Peyer's patch (tissue), 4 donors: ENCODE measurements around the gene KIF1A. TPM values are rescaled to one million over a fixed set of nuclear protein-coding genes. Genes with fewer than 3 reads are reported as not detected.

Experiments
- DNase-seq, 3 donors: peaks; one replicate each; pipeline ENCODE4 v3.0.0-alpha.2; 2017 to 2019
- H3K27ac ChIP-seq, 4 donors: fragments of 200-600 bp; sonication (generic); one replicate each; pipeline ENCODE4 v1.5.1; 2016 to 2019
- H3K27me3 ChIP-seq, 2 donors: fragments of 200-600 bp; sonication (generic); one replicate each; pipeline ENCODE4 v1.5.1; 2019
- H3K36me3 ChIP-seq, 3 donors: fragments of 200-600 bp; sonication (generic); one replicate each; pipeline ENCODE4 v1.5.1; 2016 to 2019
- H3K4me1 ChIP-seq, 4 donors: fragments of 200-600 bp; sonication (generic); one replicate each; pipeline ENCODE4 v1.5.1; 2016 to 2019
- H3K4me3 ChIP-seq, 4 donors: fragments of 200-600 bp; sonication (generic); 1 replicate in 3 of 4; 2 replicates in 1 of 4; pipeline ENCODE4 v1.5.1; 2016 to 2019; ENCODE audit warnings: mild to moderate bottlenecking in 1 of 4
- H3K9me3 ChIP-seq, 4 donors: fragments of 200-600 bp; sonication (generic); one replicate each; pipeline ENCODE4 v1.5.1; 2016 to 2019; ENCODE audit warnings: mild to moderate bottlenecking in 1 of 4
- POLR2A ChIP-seq, 2 donors: fragments of 450-650 bp; IDR thresholded peaks; one replicate each; pipeline ENCODE4 v1.5.1; 2017; ENCODE audit warnings: antibody characterized with exemption in 2 of 2, mild to moderate bottlenecking in 2 of 2, moderate library complexity in 2 of 2
- total RNA-seq, 4 donors: library from RNA; depleted of rRNA; stranded (reverse); fragments of >200 nt; gene quantifications; one replicate each; pipeline ENCODE4 v1.1.0, GENCODE V29; 2016
- TF ChIP-seq, protein P1 (sequence below), 6 experiments: fragments of 450-650 bp in 4 of 6; fragments of 200-600 bp in 2 of 6; sonication (generic) in 1 of 6; IDR thresholded peaks; one replicate each; pipeline ENCODE4 v1.5.1; 2017 to 2019; ENCODE audit warnings: antibody characterized with exemption in 6 of 6, mild to moderate bottlenecking in 3 of 6, moderate library complexity in 1 of 6

KIF1A gene
- total RNA-seq, 4 donors from 2014 or later: 0.83 to 6.0 (median 2.0) TPM

DNA sequence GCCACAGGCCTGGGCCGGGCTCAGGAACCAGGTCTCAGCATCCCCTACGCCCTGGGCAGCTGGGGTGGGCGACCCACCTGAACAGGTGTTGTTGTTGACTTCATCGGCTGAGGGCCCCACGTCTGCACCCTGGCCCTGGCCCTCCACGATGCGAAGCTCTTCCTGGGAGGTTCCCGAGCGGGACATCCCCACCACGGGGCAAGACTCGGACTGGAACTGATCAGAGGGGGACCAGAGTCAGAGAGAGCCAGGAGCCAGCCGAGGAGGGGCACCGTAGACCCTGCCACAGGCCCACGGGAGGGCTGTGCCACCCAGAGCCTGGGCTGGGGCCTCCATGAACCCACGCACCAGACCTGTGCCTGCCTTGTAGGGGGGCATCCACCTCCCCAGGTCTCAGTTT is 74.1 kb downstream of the KIF1A start:
- no peak for TF ChIP-seq POLR2A (IDR thresholded peaks at IDR 0.05)
- TF ChIP-seq, protein P1, sequence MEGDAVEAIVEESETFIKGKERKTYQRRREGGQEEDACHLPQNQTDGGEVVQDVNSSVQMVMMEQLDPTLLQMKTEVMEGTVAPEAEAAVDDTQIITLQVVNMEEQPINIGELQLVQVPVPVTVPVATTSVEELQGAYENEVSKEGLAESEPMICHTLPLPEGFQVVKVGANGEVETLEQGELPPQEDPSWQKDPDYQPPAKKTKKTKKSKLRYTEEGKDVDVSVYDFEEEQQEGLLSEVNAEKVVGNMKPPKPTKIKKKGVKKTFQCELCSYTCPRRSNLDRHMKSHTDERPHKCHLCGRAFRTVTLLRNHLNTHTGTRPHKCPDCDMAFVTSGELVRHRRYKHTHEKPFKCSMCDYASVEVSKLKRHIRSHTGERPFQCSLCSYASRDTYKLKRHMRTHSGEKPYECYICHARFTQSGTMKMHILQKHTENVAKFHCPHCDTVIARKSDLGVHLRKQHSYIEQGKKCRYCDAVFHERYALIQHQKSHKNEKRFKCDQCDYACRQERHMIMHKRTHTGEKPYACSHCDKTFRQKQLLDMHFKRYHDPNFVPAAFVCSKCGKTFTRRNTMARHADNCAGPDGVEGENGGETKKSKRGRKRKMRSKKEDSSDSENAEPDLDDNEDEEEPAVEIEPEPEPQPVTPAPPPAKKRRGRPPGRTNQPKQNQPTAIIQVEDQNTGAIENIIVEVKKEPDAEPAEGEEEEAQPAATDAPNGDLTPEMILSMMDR (IDR thresholded peaks at IDR 0.05): no peak
- Histone ChIP-seq H3K4me3 (no peak overlapping the region), H3K27me3 (no peaks in the 10 kb centered on the region), H3K36me3 (no peaks in the 10 kb centered on the region), H3K4me1 (no peaks in the 10 kb centered on the region), H3K9me3 (no peaks in the 10 kb centered on the region), H3K27ac (no peak overlapping the region)
- no peak for DNase-seq

DNA sequence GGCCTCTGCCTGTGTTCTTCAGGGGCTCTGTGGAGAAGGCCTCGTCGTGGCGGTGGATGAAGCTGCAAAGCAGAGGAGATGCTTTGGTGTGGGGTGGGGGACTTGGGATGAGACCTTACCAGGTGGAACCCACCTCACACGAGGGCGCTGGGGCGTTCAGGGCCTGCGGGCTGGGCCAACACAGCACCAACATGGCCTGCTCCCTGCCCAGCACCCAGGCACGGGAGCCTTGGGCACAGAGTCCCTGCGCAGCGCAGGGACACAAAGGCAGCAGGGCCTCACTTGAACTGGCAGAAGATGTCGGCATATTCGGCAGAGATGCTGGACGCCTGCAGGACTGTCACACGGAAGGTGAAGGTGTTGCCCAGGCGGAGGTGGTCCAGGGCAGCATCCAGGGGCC is 74.6 kb downstream of the KIF1A start:
- Histone ChIP-seq H3K36me3 (no peaks in the 10 kb centered on the region), H3K4me3 (no peak overlapping the region), H3K9me3 (no peaks in the 10 kb centered on the region), H3K27ac (no peak overlapping the region), H3K27me3 (no peaks in the 10 kb centered on the region), H3K4me1 (no peaks in the 10 kb centered on the region)
- TF ChIP-seq, protein P1 (IDR thresholded peaks at IDR 0.05): no peak
- no peak for TF ChIP-seq POLR2A (IDR thresholded peaks at IDR 0.05)
- no peak for DNase-seq

DNA sequence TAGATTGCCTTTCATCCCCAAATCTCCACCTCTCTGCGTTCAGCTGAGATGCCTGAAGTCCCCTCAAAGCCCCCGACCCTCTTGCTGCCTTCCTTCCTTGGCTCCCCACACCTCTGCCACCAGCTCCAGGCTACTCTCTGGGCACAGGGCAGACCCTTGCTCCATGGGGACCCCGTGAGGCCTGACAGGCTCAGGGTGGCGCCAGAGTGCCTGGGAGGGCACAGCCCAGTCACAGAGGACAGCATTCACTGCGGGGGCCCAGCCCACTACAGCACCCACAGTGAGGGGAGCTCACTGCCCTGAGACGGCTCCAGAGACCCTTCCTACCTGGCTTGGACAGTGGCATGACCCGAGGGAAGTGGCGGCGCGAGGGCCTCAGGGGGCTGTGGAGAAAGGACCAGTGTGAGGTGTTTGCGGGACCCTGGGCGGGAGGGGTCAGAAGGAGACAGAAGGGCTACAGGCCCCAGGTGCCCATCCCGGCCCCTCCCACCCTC is 77.4 kb downstream of the KIF1A start:
- DNase-seq: no peak
- Histone ChIP-seq H3K36me3 (no peaks in the 10 kb centered on the region), H3K27ac (no peak overlapping the region), H3K4me3 (no peak overlapping the region), H3K4me1 (no peaks in the 10 kb centered on the region), H3K27me3 (no peaks in the 10 kb centered on the region), H3K9me3 (no peaks in the 10 kb centered on the region)
- no peak for TF ChIP-seq POLR2A (IDR thresholded peaks at IDR 0.05)
- TF ChIP-seq, protein P1 (IDR thresholded peaks at IDR 0.05): no peak

DNA sequence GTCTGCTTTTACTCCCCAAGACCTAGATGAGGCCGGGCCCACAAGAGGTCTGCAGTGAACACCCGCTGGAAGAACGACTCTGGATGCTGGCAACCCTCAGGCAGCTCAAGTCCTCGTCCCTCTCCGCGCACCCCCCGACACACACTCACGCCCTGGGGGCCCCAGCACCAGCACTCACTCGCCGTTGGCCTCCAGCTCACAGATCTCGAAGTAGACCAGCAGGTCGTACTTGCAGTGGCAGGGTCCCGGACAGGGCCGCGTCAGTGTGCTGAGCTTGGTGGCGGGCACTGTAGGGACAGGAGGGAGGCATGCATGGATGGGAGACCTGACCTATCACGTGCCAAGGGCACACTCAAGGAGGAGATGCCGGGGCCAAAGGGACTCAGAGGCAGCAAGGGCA is 78.9 kb downstream of the KIF1A start:
- Histone ChIP-seq H3K36me3 (no peaks in the 10 kb centered on the region), H3K4me1 (no peaks in the 10 kb centered on the region), H3K9me3 (no peaks in the 10 kb centered on the region), H3K27me3 (no peaks in the 10 kb centered on the region), H3K27ac (no peak overlapping the region), H3K4me3 (no peak overlapping the region)
- TF ChIP-seq, protein P1 (IDR thresholded peaks at IDR 0.05): no peak
- no peak for TF ChIP-seq POLR2A (IDR thresholded peaks at IDR 0.05)
- DNase-seq: no peak

DNA sequence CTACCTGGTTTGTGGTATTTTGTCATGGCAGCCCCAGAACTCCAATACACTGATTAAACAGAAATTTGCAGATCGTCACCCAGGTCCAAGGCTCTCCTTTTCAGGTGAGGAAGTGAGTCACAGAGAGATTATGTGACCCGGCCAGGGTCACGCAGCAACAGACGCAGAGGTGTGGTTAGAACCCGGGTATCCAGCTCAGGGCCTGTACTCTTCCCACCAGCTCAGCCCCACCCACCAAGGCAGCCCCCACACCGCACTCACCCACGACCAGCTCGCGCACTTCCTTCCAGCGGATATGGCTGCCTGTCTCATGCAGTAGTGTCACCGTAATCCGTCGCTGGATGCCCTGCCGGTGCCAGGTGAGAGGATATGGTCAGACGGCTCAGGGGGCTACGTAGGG is 80.2 kb downstream of the KIF1A start:
- DNase-seq: no peak
- no peaks in the 10 kb centered on the region for H3K27me3 ChIP-seq
- TF ChIP-seq POLR2A (IDR thresholded peaks at IDR 0.05): no peak
- TF ChIP-seq, protein P1 (IDR thresholded peaks at IDR 0.05): no peak

DNA sequence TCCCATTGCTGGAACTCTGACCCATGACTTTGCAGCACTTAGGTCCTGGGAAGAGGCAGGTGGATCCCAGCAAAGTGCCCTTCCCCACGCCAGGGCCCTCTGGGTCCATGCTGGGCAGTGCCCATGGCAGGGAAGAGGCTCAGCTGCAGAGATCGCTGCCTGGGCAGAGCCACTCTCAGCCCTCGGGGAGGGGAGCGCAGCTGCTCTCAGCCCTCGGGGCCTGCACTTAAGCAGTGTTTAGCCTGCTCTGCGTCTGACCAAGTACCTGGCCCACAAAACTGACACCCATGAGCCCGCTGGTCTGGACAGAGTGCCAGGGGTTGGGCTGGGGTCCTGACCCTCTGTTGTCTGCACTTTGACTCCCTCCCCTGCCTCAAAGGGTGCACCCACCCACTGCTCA is 82.1 kb downstream of the KIF1A start:
- Histone ChIP-seq H3K9me3 (no peaks in the 10 kb centered on the region), H3K36me3 (no peaks in the 10 kb centered on the region), H3K27ac (no peak overlapping the region), H3K4me3 (no peak overlapping the region), H3K27me3 (no peaks in the 10 kb centered on the region), H3K4me1 (no peaks in the 10 kb centered on the region)
- no peak for DNase-seq
- TF ChIP-seq POLR2A (IDR thresholded peaks at IDR 0.05): no peak
- TF ChIP-seq, protein P1 (IDR thresholded peaks at IDR 0.05): no peak

More for the DNA sequence above, 80.2 kb downstream of the KIF1A start:
- Histone ChIP-seq H3K36me3 (no peaks in the 10 kb centered on the region), H3K27ac (no peak overlapping the region), H3K4me3 (no peak overlapping the region), H3K4me1 (no peaks in the 10 kb centered on the region), H3K9me3 (no peaks in the 10 kb centered on the region)
